Measurements from ENCODE around the gene ATP8B1. TPM values are rescaled to one million over a fixed set of nuclear protein-coding genes. Genes with fewer than 3 reads are reported as not detected.

The ATP8B1 gene
- total RNA-seq, 2 donors from 2014 or later, result 27.7 to 47.3 TPM

DNA sequence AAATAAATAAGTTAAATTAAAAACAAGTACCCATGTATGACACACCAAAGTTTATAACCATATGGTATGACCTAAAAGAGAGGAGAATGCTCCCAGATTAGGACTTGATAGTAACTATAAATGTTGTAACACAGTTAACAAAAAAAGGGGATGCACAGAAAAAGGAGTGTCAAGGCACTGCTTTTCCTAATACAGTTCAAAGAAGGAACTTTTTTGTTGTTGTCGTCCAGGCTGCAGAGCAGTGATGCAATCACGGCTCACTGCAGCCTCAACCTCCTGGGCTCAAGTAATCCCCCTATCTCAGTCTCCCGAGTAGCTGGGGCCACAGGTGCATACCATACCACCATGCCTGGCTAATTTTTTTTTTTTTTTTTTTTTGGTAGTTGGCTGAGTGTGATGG, 184.2 kb downstream of the ATP8B1 start:
- intact Hi-C loops (cut with DNase I), result no loop called here
- no peak for DNase-seq (ENCODE audit: low spot score)

DNA sequence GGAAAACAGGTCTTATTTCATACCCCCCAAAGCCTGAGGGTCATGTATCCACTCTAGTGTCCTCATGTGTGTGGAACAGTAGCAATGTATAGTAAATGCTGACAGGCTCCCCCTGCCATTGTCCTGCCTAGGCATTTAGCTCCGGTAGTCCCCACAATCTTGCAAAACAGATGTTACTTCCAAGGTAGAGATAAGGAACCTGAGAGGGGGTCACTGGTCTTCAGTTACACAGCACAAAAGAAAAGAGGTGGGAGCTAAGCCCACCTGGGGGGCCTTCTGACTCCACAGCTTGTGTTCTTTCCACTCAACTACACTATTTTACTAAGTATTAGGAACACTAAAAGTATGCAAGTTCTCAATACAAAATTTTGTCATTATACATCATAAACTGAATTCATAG, 199.2 kb downstream of the ATP8B1 start:
- intact Hi-C loops (cut with DNase I), result no loop called here
- DNase-seq (ENCODE audit: low spot score), result no peak

Other genes with a start within 250 kb of the ATP8B1 start
- 10 to 100 TPM; 15.5 to 19.2 TPM for gene FECH, start 216.6 kb downstream of the ATP8B1 start, total RNA-seq
- gene NARS1, start 181.5 kb downstream of the ATP8B1 start, total RNA-seq, result 10 to 100 TPM; 71.2 to 75.1 TPM
- 10 to 100 TPM; 11.3 to 14.9 TPM for gene NEDD4L, start 240.9 kb upstream of the ATP8B1 start, total RNA-seq